IPS-18a (cell line): ENCODE measurements around the gene CAMK1D.

Source experiments
- H3K27ac ChIP-seq: one replicate; pipeline ENCODE4 v1.5.1; 2013; ENCODE audit warnings: low read length
- H3K27me3 ChIP-seq: one replicate; pipeline ENCODE4 v1.6.1; 2013; ENCODE audit warnings: mild to moderate bottlenecking, low read length; ENCODE audit not compliant: control insufficient read depth, insufficient read depth
- H3K36me3 ChIP-seq: one replicate; pipeline ENCODE4 v1.6.1; 2013; ENCODE audit warnings: low read depth, low read length; ENCODE audit not compliant: control insufficient read depth
- H3K4me1 ChIP-seq: one replicate; pipeline ENCODE4 v1.6.1; 2013; ENCODE audit warnings: low read depth, low read length; ENCODE audit not compliant: control insufficient read depth
- H3K4me3 ChIP-seq: one replicate; pipeline ENCODE4 v1.5.1; 2013; ENCODE audit warnings: low read length
- H3K9ac ChIP-seq: one replicate; pipeline ENCODE4 v1.6.1; 2013; ENCODE audit warnings: mild to moderate bottlenecking, low read length, moderate library complexity
- H3K9me3 ChIP-seq: one replicate; pipeline ENCODE4 v1.6.1; 2013; ENCODE audit warnings: low read depth, low read length; ENCODE audit not compliant: control insufficient read depth

The CAMK1D gene

DNA sequence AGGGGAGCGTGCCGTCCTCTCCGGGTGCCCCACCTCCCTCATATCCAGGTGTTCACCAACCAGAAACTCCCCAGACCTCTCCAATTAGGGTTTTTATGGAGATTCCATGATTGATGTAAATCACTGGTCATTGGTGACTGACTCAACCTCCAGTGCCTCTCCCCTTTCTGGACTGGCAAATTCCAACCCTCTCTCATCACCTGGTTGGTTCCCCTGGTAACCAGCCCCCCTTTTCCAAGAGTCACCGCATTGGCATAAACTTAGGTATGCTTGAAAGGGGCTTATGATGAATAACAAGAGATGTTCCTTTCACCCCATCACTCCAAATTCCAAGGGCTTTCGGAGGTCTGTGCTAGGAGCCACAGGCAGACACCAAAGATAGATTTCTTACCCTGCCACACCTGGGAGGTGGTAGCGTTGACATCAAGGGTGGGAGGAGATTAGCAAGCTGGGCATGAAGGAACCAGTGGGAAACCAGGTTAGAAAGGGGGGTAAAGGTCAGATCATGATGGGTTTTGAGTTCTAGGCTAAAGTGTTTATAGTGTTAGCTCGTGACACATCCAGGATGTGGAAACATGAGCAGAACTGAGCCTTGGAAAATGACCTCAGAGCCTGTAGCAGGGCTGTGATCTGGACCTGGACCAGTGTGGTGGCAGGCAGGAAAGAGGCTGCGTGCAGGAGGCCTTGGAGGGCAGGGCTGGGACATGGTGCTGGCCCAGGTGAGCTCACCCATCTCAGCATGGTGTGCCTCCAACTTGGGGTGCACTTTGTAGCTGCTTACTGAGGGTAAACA lies 45.1 kb downstream of the CAMK1D start:
- H3K27ac ChIP-seq = no peak overlapping the region

DNA sequence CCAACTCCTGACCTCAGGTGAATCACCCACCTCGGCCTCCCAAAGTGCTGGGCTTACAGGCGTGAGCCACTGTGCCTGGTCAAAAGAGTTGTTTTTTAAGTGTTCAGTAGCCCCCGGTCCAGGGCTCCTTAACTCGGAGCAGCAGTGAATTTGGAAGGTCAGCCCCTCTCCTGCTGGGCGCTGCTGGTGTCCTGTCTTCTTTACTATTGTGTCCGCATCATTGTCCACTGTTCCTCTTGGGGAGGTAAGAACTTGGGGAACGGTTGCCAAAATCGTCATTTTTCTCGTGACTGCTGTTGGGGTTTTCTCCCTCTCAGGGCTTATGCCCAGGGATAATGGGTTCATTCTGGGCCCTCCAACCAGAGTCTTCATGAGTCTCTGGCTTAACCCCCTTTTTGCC lies 46.7 kb downstream of the CAMK1D start:
- Histone ChIP-seq H3K4me1 (peaks cover under 1% of the 10 kb centered on the region), H3K27me3 (no peaks in the 10 kb centered on the region), H3K9me3 (no peaks in the 10 kb centered on the region), H3K27ac (no peak overlapping the region), H3K4me3 (no peak overlapping the region), H3K36me3 (no peaks in the 10 kb centered on the region), H3K9ac (no peak overlapping the region)

More for the DNA sequence above, 45.1 kb downstream of the CAMK1D start:
- Histone ChIP-seq H3K9ac (no peak overlapping the region), H3K4me3 (no peak overlapping the region), H3K36me3 (no peaks in the 10 kb centered on the region), H3K27me3 (no peaks in the 10 kb centered on the region), H3K4me1 (peaks cover 4% of the 10 kb centered on the region), H3K9me3 (no peaks in the 10 kb centered on the region)

DNA sequence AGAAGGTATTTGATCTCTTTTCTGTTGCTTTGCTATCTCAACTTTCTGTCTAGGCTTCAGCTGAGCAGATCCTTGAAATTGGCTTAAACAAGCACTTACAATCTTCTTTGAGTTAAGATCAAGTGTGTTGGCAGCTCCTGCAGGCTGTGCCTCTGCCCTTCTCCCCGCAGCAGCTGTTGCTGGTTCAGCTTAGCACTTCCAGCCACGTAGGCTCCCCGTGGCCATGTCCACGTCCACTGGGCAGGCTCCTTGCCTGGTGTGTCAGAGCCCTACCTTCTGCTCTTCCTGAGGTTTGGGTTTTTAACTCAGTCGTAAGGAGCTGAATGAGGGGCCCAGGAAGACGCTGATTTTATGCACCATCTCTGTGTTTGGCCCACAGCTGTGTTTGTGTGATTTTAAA lies 47.2 kb downstream of the CAMK1D start:
- Histone ChIP-seq H3K4me1 (no peaks in the 10 kb centered on the region), H3K27me3 (no peaks in the 10 kb centered on the region), H3K36me3 (no peaks in the 10 kb centered on the region), H3K4me3 (no peak overlapping the region), H3K9ac (no peak overlapping the region), H3K9me3 (no peaks in the 10 kb centered on the region), H3K27ac (no peak overlapping the region)

DNA sequence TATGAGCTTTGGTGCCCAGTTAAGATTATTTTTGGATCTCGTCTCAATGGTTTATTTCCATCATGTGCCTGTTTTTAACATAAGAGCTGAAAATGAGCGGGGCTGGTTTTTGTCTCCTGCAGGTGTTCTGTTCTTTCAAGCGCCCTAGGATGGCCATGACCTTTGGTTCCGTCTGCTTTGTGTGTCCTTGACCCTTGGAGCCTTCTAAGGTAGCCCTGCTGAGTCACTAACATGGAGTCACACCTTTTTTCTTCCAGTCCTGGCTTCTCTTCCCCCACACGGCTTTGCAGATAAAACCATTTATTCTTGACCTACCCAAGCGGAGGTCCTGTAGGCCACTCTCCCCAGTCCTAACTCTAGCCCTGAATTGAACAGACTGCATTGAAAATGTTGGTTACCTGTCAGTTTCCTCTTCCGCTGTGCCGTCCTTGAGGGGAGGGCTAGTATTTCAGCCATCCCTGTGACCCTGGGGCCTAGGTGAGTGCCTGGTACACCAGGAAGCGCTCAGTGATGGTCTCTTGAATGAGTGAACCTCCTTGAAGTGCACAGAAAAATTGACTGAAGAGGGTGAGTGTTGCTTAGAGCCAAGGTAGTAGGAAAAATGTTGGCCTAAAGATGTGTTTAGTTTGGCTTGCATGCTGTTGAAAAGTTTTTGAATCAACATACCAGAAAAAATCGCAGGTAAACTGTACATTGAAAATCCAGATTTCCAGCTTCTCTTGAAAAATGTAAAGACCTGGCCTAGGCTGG lies 48.0 kb downstream of the CAMK1D start:
- no peak overlapping the region for H3K9ac ChIP-seq
- no peak overlapping the region for H3K27ac ChIP-seq
- no peaks in the 10 kb centered on the region for H3K27me3 ChIP-seq
- H3K36me3 ChIP-seq = no peaks in the 10 kb centered on the region
- H3K4me1 ChIP-seq = no peaks in the 10 kb centered on the region
- no peak overlapping the region for H3K4me3 ChIP-seq
- H3K9me3 ChIP-seq = no peaks in the 10 kb centered on the region

DNA sequence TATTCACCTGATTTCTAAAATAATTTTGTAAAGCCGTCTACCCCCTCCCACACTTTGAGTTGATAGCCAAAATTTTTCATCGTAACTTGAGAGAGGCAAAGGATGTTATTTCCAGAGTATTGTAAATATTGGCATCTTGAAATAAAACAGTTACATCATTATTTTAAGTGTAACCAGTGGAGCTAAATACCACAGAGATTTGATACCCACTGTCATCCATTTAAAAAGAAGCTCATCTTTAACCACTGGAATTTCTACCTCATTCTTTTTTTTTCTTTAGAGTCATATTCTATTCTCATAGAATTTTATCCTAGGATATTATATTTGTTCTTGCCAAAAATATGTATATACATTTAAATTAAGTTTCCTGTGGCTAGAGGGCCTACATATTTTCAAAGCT lies 48.6 kb downstream of the CAMK1D start:
- no peaks in the 10 kb centered on the region for H3K36me3 ChIP-seq
- H3K9me3 ChIP-seq = no peaks in the 10 kb centered on the region
- no peaks in the 10 kb centered on the region for H3K27me3 ChIP-seq
- no peak overlapping the region for H3K27ac ChIP-seq
- no peak overlapping the region for H3K4me3 ChIP-seq
- H3K9ac ChIP-seq = no peak overlapping the region
- no peaks in the 10 kb centered on the region for H3K4me1 ChIP-seq

DNA sequence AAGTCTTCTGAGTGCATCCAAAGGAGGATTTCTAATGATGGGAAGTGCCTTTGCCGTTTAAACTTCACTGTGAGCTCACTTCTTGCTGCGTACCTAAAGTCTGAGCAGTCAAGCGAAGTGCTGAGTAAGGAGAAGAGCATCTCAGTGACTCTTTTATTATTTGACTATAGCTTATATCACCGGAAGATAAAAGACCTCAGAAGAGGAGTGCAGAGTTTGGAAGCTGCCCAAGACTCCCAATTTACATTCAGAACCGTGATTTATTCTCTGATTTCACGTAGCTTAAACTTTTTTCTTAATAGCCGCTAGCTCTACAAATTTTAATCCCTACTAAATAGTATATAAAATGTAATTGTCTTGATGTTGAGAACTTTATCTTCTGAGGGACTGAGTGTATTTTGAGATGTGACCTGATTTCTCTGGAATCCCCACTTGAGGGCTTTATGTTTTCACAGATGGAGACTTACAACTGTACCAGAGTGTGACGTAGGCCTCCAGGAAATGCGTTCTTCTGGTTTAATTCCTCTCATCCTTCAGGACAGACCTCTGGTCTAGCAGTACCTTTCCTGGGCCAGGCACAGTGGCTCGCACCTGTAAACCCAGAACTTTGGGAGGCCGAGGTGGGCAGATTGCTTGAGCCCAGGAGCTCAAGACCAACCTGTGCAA lies 51.1 kb downstream of the CAMK1D start:
- Histone ChIP-seq H3K27me3 (no peaks in the 10 kb centered on the region), H3K4me3 (no peak overlapping the region), H3K4me1 (no peaks in the 10 kb centered on the region), H3K27ac (no peak overlapping the region), H3K9ac (no peak overlapping the region), H3K9me3 (no peaks in the 10 kb centered on the region), H3K36me3 (no peaks in the 10 kb centered on the region)

DNA sequence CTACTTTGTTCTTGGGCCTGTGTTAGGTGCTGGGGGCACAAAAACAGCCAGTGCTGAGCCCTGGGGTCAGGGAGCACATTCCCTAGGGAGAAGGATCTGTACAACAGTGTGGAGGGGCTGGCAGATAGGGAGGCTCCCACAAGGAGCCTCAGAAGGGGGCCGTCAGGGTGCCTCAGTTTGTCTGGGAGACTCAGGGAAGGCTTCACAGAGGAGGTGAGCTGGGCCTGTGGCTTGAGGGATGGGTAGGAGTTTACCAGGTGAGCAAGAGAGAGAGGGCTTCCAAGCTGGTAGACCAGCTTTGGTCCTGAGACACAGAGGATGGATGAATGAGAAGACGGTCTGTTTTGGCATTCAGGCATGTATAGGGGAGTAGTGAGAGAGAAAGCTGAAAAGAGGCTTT lies 52.1 kb downstream of the CAMK1D start:
- Histone ChIP-seq H3K9ac (no peak overlapping the region), H3K36me3 (no peaks in the 10 kb centered on the region), H3K4me1 (no peaks in the 10 kb centered on the region), H3K27me3 (no peaks in the 10 kb centered on the region), H3K9me3 (no peaks in the 10 kb centered on the region), H3K4me3 (no peak overlapping the region), H3K27ac (no peak overlapping the region)

DNA sequence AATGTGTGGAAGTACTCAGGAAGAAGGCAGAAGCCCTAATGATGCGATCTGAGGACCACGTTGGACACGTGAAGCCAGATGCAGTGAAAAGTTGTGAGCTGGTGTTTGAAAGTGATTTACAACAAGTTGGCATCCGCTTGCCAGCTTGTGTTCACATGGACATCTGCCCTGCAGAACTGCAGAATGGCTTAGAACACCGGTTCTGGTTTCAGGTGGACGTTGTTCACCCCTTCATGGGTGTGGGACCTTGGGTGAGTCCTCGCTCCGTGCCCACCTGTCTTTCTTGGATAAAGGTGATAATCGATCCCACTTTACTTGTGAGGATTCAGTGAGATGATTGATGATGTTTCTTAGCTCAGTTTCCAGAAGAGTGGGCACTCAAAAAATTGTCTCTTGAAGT lies 53.8 kb downstream of the CAMK1D start:
- no peaks in the 10 kb centered on the region for H3K4me1 ChIP-seq
- no peak overlapping the region for H3K27ac ChIP-seq
- H3K9ac ChIP-seq = no peak overlapping the region
- H3K27me3 ChIP-seq = no peaks in the 10 kb centered on the region
- no peak overlapping the region for H3K4me3 ChIP-seq
- H3K9me3 ChIP-seq = no peaks in the 10 kb centered on the region
- no peaks in the 10 kb centered on the region for H3K36me3 ChIP-seq

DNA sequence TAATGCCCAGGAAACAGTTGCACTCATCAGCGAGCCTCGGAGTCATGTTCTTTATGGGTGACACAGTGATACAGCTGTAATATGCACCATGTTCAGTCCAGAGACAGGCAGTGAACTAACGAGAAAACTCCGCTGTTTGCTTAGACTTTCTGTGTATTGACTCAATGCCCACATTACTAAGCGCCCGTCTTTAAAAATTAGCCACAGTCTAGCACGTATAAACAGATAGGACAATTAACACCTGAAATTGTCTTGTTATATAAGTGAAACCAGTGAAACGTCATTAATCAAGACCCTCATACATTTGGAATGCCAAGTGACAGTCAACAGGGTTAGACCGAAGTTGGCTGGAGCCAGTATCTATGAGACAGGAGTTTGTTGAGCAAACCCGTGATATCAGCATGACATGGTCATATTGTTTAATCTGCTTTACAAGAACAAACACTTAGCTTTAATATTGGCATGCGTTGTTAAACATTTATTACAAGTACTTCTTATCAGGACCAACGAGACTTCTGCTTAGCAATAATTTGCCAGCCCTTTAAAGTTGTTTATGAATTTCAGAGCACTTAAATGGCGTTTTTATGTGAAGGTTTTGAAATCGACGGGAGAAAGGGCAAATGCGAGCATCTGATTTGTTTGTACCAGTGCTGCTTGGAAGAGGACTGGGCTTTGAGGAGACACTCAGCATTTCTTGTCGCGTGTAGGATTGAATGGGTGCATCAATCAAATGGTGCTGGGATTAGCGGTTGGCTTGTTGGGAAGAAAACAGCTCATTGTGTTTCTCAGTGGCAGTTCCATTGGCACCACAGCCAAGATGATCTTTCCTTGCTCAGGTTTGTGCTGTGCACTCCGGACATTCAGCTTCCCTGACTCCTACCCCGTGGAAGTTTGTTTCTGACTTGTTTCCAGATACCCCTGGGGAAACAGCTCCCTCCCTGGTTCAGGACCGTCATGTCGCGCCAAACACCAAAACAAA lies 56.3 kb downstream of the CAMK1D start:
- no peak overlapping the region for H3K9ac ChIP-seq
- H3K27me3 ChIP-seq = no peaks in the 10 kb centered on the region
- H3K36me3 ChIP-seq = no peaks in the 10 kb centered on the region
- no peaks in the 10 kb centered on the region for H3K9me3 ChIP-seq
- no peaks in the 10 kb centered on the region for H3K4me1 ChIP-seq
- no peak overlapping the region for H3K27ac ChIP-seq
- no peak overlapping the region for H3K4me3 ChIP-seq

DNA sequence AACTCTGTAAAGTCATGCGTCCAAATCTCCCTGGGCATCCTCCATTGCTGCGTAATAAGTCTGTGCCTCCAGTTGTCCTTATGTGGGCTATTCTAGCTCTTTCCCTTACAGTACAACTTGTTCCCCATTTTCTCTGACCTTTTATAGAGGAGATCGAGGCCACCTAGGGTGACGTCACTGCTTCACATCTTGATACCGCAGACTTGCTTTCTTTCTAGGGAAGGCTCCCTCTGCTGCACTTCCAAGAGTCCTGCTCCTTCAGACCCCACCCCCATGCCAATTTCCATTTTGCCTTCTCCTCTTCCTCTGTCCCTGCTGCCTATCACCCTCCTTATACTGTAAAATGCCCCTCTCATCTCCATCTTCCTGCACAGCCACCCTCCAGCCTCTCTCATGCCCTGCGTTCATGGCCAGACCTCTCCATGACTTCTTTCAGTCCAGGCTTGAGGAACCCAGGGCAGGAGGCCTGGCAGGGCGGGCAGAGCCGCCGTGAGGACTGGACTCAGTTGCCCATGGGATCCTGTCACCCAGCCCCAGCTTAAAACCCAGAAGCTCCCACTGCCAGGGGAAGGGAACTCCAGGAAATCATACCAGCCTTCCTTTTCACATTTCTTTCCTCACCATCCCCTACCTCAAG lies 57.5 kb downstream of the CAMK1D start:
- Histone ChIP-seq H3K4me3 (no peak overlapping the region), H3K27me3 (no peaks in the 10 kb centered on the region), H3K4me1 (no peaks in the 10 kb centered on the region), H3K9ac (no peak overlapping the region), H3K9me3 (no peaks in the 10 kb centered on the region), H3K36me3 (no peaks in the 10 kb centered on the region), H3K27ac (no peak overlapping the region)
